HL-60 (cell line): ENCODE results near the gene FGD6.

Source experiments
- GABPA ChIP-seq: IDR thresholded peaks from 2 replicates; pipeline ENCODE4 v1.6.1; 2012; ENCODE audit warnings: low read depth
- POLR2AphosphoS5 ChIP-seq: IDR thresholded peaks from 2 replicates; pipeline ENCODE4 v1.6.1; 2012; ENCODE audit warnings: low read depth
- SPI1 ChIP-seq: IDR thresholded peaks from 2 replicates; pipeline ENCODE4 v1.6.1; 2012; ENCODE audit warnings: low read depth, mild to moderate bottlenecking, borderline replicate concordance
- TF ChIP-seq, protein P1 (sequence below): IDR thresholded peaks from one replicate; pipeline ENCODE4 v1.5.1; 2011; ENCODE audit warnings: low read length, control low read depth, inconsistent platforms; ENCODE audit not compliant: insufficient read depth
- TF ChIP-seq, protein P2 (sequence below): IDR thresholded peaks from 2 replicates; pipeline ENCODE4 v1.6.1; 2012; ENCODE audit warnings: low read depth; ENCODE audit not compliant: insufficient replicate concordance

- TF ChIP-seq, protein P1, sequence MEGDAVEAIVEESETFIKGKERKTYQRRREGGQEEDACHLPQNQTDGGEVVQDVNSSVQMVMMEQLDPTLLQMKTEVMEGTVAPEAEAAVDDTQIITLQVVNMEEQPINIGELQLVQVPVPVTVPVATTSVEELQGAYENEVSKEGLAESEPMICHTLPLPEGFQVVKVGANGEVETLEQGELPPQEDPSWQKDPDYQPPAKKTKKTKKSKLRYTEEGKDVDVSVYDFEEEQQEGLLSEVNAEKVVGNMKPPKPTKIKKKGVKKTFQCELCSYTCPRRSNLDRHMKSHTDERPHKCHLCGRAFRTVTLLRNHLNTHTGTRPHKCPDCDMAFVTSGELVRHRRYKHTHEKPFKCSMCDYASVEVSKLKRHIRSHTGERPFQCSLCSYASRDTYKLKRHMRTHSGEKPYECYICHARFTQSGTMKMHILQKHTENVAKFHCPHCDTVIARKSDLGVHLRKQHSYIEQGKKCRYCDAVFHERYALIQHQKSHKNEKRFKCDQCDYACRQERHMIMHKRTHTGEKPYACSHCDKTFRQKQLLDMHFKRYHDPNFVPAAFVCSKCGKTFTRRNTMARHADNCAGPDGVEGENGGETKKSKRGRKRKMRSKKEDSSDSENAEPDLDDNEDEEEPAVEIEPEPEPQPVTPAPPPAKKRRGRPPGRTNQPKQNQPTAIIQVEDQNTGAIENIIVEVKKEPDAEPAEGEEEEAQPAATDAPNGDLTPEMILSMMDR: no peak
- TF ChIP-seq POLR2AphosphoS5 (no peak), GABPA (no peak), SPI1 (no peak)
- TF ChIP-seq, protein P2, sequence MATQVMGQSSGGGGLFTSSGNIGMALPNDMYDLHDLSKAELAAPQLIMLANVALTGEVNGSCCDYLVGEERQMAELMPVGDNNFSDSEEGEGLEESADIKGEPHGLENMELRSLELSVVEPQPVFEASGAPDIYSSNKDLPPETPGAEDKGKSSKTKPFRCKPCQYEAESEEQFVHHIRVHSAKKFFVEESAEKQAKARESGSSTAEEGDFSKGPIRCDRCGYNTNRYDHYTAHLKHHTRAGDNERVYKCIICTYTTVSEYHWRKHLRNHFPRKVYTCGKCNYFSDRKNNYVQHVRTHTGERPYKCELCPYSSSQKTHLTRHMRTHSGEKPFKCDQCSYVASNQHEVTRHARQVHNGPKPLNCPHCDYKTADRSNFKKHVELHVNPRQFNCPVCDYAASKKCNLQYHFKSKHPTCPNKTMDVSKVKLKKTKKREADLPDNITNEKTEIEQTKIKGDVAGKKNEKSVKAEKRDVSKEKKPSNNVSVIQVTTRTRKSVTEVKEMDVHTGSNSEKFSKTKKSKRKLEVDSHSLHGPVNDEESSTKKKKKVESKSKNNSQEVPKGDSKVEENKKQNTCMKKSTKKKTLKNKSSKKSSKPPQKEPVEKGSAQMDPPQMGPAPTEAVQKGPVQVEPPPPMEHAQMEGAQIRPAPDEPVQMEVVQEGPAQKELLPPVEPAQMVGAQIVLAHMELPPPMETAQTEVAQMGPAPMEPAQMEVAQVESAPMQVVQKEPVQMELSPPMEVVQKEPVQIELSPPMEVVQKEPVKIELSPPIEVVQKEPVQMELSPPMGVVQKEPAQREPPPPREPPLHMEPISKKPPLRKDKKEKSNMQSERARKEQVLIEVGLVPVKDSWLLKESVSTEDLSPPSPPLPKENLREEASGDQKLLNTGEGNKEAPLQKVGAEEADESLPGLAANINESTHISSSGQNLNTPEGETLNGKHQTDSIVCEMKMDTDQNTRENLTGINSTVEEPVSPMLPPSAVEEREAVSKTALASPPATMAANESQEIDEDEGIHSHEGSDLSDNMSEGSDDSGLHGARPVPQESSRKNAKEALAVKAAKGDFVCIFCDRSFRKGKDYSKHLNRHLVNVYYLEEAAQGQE: no peak
These were observed 9.9 kb downstream of the FGD6 start for GRCh38 chr12:95207407-95207806.
